ENCODE results near the gene PEPD.

The PEPD gene

GRCh38 chr19:33390101-33390907 lies 131.3 kb downstream of the PEPD start:
- no peak overlapping the region for H3K4me3 Mint-ChIP-seq
- no peaks in the 10 kb centered on the region for H3K36me3 Mint-ChIP-seq (ENCODE audit: low read depth)

GRCh38 chr19:33389421-33390100 lies 132.0 kb downstream of the PEPD start:
- no peaks in the 10 kb centered on the region for H3K36me3 Mint-ChIP-seq (ENCODE audit: low read depth)
- H3K9me3 Mint-ChIP-seq, result no peaks in the 10 kb centered on the region
- H3K4me3 Mint-ChIP-seq, result no peak overlapping the region
- no peak overlapping the region for H3K27ac Mint-ChIP-seq
- no peaks in the 10 kb centered on the region for H3K27me3 Mint-ChIP-seq
- H3K4me1 Mint-ChIP-seq (ENCODE audit: low read depth), result no peaks in the 10 kb centered on the region

More at GRCh38 chr19:33390101-33390907, 131.3 kb downstream of the PEPD start:
- Mint-ChIP-seq H3K27ac (no peak overlapping the region), H3K27me3 (no peaks in the 10 kb centered on the region), H3K9me3 (no peaks in the 10 kb centered on the region), H3K4me1 (ENCODE audit: low read depth) (no peaks in the 10 kb centered on the region)

- Mint-ChIP-seq H3K4me3 (no peak overlapping the region), H3K9me3 (no peaks in the 10 kb centered on the region), H3K27ac (no peak overlapping the region), H3K4me1 (ENCODE audit: low read depth) (peaks cover 4% of the 10 kb centered on the region), H3K27me3 (no peaks in the 10 kb centered on the region), H3K36me3 (ENCODE audit: low read depth) (peaks cover 3% of the 10 kb centered on the region)
These were observed 132.7 kb downstream of the PEPD start for GRCh38 chr19:33388725-33389420.

- H3K27me3 Mint-ChIP-seq, result no peaks in the 10 kb centered on the region
These were observed 133.3 kb downstream of the PEPD start for GRCh38 chr19:33388231-33388724.

GRCh38 chr19:33387351-33388230 lies 134.0 kb downstream of the PEPD start:
- Mint-ChIP-seq H3K27ac (no peak overlapping the region), H3K4me1 (ENCODE audit: low read depth) (peaks cover 4% of the 10 kb centered on the region), H3K27me3 (no peaks in the 10 kb centered on the region), H3K9me3 (no peaks in the 10 kb centered on the region), H3K4me3 (no peak overlapping the region), H3K36me3 (ENCODE audit: low read depth) (peaks cover 5% of the 10 kb centered on the region)

More at GRCh38 chr19:33388231-33388724, 133.3 kb downstream of the PEPD start:
- Mint-ChIP-seq H3K4me1 (ENCODE audit: low read depth) (peaks cover 4% of the 10 kb centered on the region), H3K4me3 (no peak overlapping the region), H3K9me3 (no peaks in the 10 kb centered on the region), H3K27ac (no peak overlapping the region), H3K36me3 (ENCODE audit: low read depth) (peaks cover 5% of the 10 kb centered on the region)

GRCh38 chr19:33386361-33386858 lies 135.2 kb downstream of the PEPD start:
- peaks cover 4% of the 10 kb centered on the region for H3K4me1 Mint-ChIP-seq (ENCODE audit: low read depth)
- H3K4me3 Mint-ChIP-seq, result no peak overlapping the region
- H3K27me3 Mint-ChIP-seq, result no peaks in the 10 kb centered on the region
- no peaks in the 10 kb centered on the region for H3K9me3 Mint-ChIP-seq
- H3K27ac Mint-ChIP-seq, result no peak overlapping the region
- H3K36me3 Mint-ChIP-seq (ENCODE audit: low read depth), result peaks cover 13% of the 10 kb centered on the region

- no peaks in the 10 kb centered on the region for H3K9me3 Mint-ChIP-seq
- H3K36me3 Mint-ChIP-seq (ENCODE audit: low read depth), result peaks cover 16% of the 10 kb centered on the region
- no peak overlapping the region for H3K4me3 Mint-ChIP-seq
- H3K4me1 Mint-ChIP-seq (ENCODE audit: low read depth), result peaks cover 7% of the 10 kb centered on the region
- no peak overlapping the region for H3K27ac Mint-ChIP-seq
- no peaks in the 10 kb centered on the region for H3K27me3 Mint-ChIP-seq
These were observed 135.6 kb downstream of the PEPD start for GRCh38 chr19:33385956-33386355.

GRCh38 chr19:33384983-33385382 lies 136.6 kb downstream of the PEPD start:
- Mint-ChIP-seq H3K4me3 (no peak overlapping the region), H3K27ac (no peak overlapping the region), H3K9me3 (no peaks in the 10 kb centered on the region), H3K27me3 (no peaks in the 10 kb centered on the region), H3K36me3 (ENCODE audit: low read depth) (peaks cover 22% of the 10 kb centered on the region), H3K4me1 (ENCODE audit: low read depth) (peaks cover 9% of the 10 kb centered on the region)

GRCh38 chr19:33383720-33384292 lies 137.8 kb downstream of the PEPD start:
- Mint-ChIP-seq H3K9me3 (no peaks in the 10 kb centered on the region), H3K27ac (no peak overlapping the region), H3K27me3 (no peaks in the 10 kb centered on the region), H3K36me3 (ENCODE audit: low read depth) (peaks cover 34% of the 10 kb centered on the region), H3K4me3 (no peak overlapping the region), H3K4me1 (ENCODE audit: low read depth) (peaks cover 20% of the 10 kb centered on the region)

GRCh38 chr19:33382982-33383381 lies 138.6 kb downstream of the PEPD start:
- Mint-ChIP-seq H3K27ac (no peak overlapping the region), H3K36me3 (ENCODE audit: low read depth) (peaks cover 35% of the 10 kb centered on the region), H3K4me1 (ENCODE audit: low read depth) (peaks cover 28% of the 10 kb centered on the region), H3K27me3 (no peaks in the 10 kb centered on the region), H3K4me3 (no peak overlapping the region), H3K9me3 (no peaks in the 10 kb centered on the region)

- H3K27ac Mint-ChIP-seq, result no peak overlapping the region
- no peaks in the 10 kb centered on the region for H3K9me3 Mint-ChIP-seq
- H3K27me3 Mint-ChIP-seq, result no peaks in the 10 kb centered on the region
- H3K36me3 Mint-ChIP-seq (ENCODE audit: low read depth), result peaks cover 36% of the 10 kb centered on the region
- no peak overlapping the region for H3K4me3 Mint-ChIP-seq
- H3K4me1 Mint-ChIP-seq (ENCODE audit: low read depth), result peaks cover 38% of the 10 kb centered on the region
These were observed 139.6 kb downstream of the PEPD start for GRCh38 chr19:33382006-33382405.

GRCh38 chr19:33381101-33381500 lies 140.5 kb downstream of the PEPD start:
- Mint-ChIP-seq H3K4me1 (ENCODE audit: low read depth) (peaks cover 47% of the 10 kb centered on the region), H3K4me3 (no peak overlapping the region), H3K36me3 (ENCODE audit: low read depth) (peaks cover 44% of the 10 kb centered on the region), H3K9me3 (no peaks in the 10 kb centered on the region), H3K27ac (no peak overlapping the region), H3K27me3 (no peaks in the 10 kb centered on the region)

- no peaks in the 10 kb centered on the region for H3K27me3 Mint-ChIP-seq
- no peak overlapping the region for H3K4me3 Mint-ChIP-seq
- peaks cover 65% of the 10 kb centered on the region for H3K4me1 Mint-ChIP-seq (ENCODE audit: low read depth)
These were observed 142.3 kb downstream of the PEPD start for GRCh38 chr19:33379151-33379829.

More at GRCh38 chr19:33379151-33379829, 142.3 kb downstream of the PEPD start:
- H3K36me3 Mint-ChIP-seq (ENCODE audit: low read depth), result peaks cover 56% of the 10 kb centered on the region
- no peak overlapping the region for H3K27ac Mint-ChIP-seq
- no peaks in the 10 kb centered on the region for H3K9me3 Mint-ChIP-seq

Measured in stimulated activated naive CD8-positive, alpha-beta T cell treated with anti-CD3 and anti-CD28 coated beads, Interleukin-15, Interleukin-2, amounts not matched to agents 100 ng/mL and 50 ng/mL, for 24 hours (primary cell).